ENCODE data around the gene ARHGEF11. TPM values are rescaled to one million over a fixed set of nuclear protein-coding genes. Genes with fewer than 3 reads are reported as not detected.
A peak's percentile ranks its signal among the peaks of the same experiment; 100 is the strongest.

The ARHGEF11 gene
- polyA plus RNA-seq, 3 donors, result 27.0 to 30.7 (median 29.6) TPM

DNA sequence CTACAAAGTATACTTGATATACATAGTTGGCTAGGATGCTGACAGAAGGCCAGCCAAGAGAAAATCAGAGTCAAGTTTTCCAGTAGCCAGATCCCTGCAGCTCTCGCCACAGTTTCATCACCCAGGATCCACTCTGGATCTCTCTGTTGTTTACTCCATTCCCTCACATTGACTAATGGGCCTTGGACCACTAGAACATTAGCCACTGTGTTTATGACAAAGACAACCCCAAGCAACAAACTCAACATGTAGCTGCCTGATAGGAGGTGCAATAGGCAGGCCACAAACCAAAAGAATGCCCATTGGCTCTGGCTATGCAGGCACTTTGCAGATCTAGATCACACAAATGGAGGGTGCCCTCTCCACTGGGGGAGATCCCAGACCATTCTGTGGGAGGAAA is 44.2 kb downstream of the ARHGEF11 start:
- DNase-seq (ENCODE audit: low read depth in 3 of 3, low spot score in 2 of 3), result no peak

DNA sequence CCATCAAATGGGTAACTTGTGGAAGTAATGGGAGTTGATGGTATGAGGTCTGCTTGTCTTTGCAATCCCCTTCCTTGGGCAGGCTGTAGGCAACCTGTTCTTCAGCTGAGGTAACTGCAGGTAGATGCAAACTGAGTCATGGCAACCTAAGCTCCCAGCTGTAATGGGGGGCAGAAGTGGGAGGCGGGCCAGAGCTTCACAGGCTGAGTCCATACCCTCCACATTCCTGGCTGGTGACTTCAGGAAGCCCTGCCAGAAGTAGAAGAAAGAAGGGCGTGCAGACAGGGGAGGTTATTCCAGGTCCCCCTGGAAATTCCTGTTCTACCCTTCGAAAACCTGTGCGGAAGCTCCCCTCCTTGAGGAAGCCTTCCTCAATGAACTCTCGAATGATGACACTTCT is 44.9 kb downstream of the ARHGEF11 start:
- no peak for DNase-seq (ENCODE audit: low read depth in 3 of 3, low spot score in 2 of 3)

DNA sequence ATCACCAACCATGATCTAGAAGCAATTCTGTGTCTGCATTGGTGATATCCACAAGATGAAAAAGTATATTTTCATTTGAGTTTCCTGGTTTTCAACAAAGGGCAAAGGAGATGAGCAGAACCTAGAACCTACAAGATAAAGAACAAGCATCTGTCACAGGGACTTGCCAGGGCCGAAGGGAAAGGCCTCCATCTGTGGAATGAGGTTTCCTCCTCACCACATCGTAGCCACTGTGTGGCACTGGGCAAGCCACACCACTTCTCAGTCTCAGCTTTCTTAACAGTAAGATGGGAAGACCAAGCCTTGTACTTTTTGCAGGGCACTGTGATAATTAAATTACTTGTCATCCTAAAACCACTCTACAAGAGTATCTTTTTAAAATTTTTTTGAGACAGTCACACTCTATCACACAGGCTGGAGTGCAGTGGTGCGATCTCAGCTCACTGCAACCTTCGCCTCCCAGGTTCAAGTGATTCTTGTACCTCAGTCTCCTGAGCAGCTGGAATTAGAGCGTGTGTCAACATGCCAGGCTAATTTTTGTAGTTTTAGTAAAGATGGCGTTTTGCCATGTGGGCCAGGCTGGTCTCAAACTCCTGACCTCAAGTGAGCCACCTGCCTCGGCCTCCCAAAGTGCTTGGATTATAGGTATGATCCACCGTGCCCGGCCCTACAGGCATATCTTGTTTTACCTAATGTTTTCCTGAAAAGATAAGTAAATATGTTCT is 45.8 kb downstream of the ARHGEF11 start:
- DNase-seq (ENCODE audit: low read depth in 3 of 3, low spot score in 2 of 3), result no peak

DNA sequence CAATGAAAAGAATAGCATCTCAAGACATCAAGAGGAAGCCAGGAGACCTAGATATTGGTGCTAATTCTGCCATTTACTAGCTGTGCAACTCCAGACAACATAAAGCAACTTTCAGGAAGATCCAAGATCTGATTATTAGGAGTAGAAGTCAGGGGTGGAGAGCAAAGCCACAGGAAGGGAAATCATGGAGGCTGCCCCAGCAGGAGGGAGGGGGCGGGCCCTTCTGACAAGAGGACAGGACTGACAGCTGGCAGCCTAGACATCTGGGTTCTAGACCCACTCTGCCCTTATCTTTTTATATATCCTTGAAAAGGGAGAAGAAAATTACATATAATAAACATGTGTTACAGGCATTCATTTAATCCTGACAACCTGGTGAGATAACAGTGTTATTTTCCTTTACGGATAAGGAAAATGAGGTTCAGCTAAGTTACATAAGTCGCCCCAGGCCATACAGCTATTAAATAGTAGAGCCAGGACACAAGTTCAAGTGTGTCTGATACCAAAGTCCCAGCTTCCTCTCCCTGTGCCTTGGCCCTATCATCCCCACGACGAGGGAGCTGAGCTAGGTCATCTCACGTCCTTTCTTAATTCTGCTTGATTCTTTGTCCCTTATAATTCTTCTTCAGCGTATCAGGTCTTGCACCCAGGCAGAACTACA is 46.6 kb downstream of the ARHGEF11 start:
- DNase-seq (ENCODE audit: low read depth in 3 of 3, low spot score in 2 of 3), result no peak

DNA sequence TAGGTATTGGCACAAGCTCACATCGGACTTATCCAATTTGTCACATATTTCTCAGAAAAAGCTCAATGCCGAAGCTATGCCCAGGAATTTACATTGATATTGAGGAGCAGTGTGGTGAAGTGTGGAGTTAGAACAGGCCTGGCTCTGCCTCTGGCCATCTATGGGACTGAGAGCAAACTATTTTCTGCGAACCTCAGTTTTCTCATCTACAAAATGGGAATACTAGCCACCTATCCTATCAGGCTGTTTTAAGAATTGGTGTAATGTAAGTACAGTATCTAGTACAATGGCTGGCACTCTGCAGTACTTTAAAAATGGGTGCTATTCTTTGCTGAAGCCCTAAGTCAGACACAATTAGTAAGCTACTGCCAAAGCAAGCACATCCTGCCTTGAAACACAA is 47.2 kb downstream of the ARHGEF11 start:
- no peak for DNase-seq (ENCODE audit: low read depth in 3 of 3, low spot score in 2 of 3)

DNA sequence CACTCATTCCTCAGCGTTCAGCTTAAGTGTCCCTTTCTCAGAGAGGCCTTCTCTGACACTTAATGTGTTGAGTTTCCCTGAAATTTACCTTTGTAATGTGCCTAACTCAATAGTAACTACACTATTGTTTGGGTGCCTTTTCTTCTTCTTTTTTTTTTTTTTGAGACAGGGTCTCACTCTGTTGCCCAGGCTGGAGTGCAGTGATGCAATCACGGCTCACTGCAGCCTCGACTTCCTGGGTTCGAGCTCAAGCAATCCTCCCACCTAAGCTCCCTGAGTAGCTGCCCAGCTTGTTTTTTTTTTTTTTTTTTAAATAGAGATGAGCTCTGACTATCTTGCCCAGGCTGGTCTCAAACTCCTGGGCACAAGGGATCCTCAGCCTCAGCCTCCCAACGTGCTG is 50.1 kb downstream of the ARHGEF11 start:
- DNase-seq (ENCODE audit: low read depth in 3 of 3, low spot score in 2 of 3), result no peak

DNA sequence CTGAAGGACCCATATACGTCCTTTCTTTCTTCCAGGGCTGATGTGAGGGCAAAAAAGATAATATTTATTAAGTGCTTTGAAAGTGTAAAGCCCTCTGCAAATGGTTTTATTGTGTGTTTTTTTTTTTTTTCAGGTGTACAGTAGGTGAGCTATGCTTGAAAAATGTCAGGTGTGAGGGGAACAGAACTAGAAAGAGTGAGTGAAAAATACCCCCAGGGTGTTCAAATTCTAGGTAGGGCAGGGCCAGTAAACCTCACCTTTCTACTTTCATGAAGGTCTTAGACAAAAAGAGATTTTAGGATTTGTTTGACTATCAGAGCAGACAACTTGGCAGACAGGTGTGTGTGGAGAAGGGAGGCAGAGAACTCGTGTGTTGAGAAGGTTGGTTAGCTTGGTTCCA is 51.3 kb downstream of the ARHGEF11 start:
- DNase-seq (ENCODE audit: low read depth in 3 of 3, low spot score in 2 of 3), result no peak

DNA sequence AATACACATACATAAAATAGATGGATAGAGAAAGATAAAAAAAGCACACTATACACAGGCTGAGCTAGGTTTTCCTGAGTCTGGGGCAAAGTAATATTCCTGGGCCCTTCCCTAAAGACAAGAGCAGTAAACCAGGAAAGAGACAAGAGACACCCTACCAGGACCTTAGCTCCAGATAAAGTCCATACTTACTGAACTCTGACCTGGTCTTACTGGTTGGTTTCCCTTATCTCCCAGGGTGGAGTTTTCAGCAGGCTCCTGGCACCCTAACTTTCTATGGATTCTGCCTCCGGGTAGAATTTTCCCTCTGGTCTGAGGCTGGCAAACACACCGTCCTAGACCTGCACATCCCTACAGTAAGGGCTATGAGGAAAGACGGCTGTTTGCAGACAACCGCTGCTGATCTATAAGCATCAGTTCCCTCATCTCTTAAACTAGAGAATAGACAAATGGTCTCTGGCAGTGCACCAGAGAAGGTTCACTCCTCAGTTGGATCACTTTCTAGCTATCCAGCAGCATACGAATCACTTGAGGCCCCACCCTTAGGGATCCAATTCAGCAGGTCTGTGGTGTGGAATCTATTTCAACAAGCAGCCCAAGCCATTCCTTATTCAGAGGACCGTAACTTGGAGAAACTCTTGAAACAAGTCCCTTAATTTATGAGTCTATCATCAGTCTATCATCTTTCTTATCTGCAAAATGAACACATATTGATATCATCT is 52.0 kb downstream of the ARHGEF11 start:
- DNase-seq (ENCODE audit: low read depth in 3 of 3, low spot score in 2 of 3), result no peak

DNA sequence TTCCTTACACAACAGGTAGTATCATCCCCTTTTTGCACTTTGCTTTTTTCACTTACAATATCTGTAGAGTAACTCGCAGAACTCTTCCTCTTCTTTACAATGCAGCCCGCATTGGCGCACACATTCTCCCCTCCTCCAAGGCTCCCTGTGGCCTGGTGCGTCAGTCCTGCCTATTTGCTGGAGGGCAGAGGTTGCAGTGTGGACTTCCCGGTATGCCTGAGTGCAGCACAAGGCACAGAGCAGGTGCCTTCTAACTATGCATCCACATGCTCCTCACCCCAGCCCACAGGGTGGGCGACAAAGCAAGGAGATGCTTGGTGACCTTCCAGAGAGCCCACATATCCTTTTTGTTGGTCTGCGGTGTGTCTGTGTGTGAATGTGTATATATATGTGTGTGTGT is 53.3 kb downstream of the ARHGEF11 start:
- no peak for DNase-seq (ENCODE audit: low read depth in 3 of 3, low spot score in 2 of 3)

DNA sequence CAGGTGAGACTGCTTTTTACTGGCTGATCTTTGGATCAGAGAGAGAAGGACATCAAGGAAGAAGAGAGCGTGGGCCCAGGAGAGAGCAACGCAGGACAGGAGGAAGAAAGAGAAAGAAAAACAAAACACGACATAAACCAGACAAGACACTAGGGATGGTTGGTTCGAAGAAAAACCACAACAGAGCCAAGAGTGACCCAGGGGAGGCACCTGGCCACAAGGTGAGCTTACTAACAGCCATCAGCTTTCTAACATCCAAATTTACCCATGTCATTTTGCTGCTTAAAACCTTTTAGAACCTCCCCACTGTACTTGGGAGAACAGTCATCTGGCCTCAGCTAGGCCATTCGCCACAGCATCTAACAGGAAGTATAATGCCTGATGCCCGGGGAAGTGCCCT is 57.8 kb downstream of the ARHGEF11 start:
- DNase-seq (ENCODE audit: low read depth in 3 of 3, low spot score in 2 of 3), result no peak

DNA sequence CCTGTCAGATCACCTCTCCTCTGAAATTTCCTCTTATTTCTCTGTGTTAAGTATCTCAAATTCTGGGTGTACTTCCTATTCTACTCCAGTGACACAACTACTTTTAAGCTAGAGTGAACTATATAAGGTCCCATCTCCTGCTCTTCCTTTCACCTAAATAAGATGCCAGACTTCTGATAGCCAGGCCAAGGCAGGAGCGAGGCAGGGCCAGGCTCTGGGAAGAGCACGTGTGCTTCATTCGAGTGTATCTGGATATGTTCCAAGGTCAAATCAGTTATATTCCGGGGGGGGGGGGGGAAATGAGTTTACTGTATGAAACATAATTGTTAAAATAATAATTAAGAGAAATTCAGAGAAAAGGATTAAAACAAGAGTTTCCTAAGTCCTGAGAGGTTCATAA is 65.0 kb downstream of the ARHGEF11 start:
- no peak for DNase-seq (ENCODE audit: low read depth in 3 of 3, low spot score in 2 of 3)

DNA sequence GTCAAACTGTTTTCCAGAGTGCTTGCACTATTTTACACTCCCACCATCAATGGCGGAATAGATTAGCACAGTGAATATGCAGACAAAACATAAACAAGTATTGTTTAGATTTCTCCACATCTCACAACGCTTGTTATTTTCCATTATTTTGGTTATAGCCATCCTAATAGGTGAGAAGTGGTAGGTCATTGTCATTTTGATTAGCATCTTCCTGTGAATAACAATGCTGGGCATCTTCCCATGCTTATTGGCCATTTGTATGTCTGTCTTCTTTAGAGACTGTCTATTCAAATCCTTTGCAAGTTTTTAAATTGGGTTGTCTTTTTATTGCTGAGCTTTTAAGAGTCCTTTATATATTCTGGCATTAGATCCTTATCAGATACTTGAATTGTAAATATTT is 70.5 kb downstream of the ARHGEF11 start:
- DNase-seq (ENCODE audit: low read depth in 3 of 3, low spot score in 2 of 3), result no peak

DNA sequence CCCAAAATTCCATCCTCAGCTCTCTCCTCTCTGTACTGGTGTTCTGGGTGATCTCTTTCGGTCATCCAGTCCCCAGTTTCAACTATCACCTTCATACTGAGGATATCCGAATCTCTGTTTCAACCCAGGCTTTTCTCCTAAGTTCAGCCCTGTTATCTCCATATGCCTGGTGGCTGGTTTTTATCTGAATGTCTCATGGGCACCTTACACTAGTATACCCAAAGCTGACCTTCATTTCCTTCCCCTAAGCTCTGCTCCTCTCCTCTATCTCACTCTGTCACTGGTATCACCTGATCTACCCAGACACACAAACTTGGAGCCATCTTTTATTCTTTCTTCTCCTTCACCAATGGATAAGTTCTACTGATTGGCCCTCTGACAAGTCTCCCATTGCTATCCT is 72.1 kb downstream of the ARHGEF11 start:
- no peak for DNase-seq (ENCODE audit: low read depth in 3 of 3, low spot score in 2 of 3)

DNA sequence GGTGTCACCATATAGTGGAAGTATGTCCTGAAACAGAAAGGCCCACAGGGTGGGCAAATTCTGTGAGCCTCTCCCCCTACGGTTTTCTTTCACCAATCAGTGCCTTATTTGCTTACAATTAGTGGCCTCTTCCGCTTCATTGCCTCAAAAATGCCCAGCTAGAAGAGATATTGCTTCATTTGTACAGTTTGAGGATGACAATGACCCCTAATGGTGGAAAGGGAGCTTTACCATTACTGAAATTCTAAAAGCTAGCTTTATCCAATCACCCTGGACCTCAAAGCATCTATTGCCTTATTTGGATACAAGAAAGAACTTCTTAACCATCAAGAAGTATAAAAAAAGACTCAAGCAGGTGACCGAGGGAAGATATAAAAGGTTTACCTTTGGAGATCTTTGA is 75.5 kb downstream of the ARHGEF11 start:
- DNase-seq (ENCODE audit: low read depth in 3 of 3, low spot score in 2 of 3), result no peak

DNA sequence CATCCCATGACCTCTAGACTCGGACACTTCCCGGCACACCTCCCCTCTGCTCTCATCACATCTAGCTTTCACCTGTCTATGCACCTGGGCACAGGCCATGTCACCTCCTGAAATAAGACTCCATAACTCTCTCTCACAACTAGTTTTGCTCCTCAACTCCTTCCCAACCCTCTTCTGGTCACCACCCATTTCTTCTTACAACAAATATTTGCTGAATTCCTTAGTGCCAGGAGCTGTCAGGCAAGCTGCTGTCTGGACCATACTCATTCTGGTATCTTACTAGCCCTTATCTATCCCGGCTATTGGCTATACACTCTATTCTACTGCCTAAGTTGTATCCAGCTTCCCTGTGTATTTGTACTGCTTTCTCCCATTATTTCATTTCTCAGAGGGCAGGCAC is 76.0 kb downstream of the ARHGEF11 start:
- no peak for DNase-seq (ENCODE audit: low read depth in 3 of 3, low spot score in 2 of 3)

DNA sequence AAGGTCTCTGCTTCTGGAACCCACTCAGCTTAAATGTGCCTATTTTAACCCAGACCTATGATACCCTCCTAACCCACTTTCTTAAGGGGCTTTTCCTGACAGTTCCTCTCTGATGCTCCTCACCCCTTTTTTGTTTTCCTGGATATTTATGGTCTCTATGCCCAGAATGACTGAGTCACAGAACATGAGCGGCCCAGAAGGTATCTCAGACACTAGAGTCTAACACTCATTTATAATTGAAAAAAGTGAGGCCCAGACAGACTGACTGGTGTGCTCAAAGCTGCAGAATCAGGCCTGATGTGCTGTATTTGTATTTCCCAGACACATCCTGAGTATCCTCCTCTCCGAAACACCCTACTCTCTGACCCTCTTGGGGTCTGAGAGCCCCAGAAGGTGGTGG is 81.1 kb downstream of the ARHGEF11 start:
- no peak for DNase-seq (ENCODE audit: low read depth in 3 of 3, low spot score in 2 of 3)

DNA sequence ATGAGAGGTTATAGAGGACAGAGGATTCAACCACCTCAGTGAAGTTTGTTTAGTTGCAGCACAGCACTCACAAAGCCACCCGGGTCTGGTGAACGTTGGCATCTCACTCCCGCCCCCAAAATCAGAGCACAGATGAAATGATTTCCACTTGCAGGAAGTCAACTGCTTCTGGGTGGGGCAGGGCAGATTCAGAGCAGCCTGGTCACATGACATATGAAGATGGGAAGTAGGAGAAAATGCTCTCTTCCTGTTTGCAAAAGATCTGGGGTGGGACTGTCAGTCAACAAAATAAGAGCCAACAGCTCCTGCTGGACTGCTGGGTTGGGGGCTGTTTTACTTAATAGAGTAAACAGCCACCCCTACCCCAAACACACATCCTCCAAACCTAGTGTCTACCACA is 81.9 kb downstream of the ARHGEF11 start:
- DNase-seq (ENCODE audit: low read depth in 3 of 3, low spot score in 2 of 3), result no peak

DNA sequence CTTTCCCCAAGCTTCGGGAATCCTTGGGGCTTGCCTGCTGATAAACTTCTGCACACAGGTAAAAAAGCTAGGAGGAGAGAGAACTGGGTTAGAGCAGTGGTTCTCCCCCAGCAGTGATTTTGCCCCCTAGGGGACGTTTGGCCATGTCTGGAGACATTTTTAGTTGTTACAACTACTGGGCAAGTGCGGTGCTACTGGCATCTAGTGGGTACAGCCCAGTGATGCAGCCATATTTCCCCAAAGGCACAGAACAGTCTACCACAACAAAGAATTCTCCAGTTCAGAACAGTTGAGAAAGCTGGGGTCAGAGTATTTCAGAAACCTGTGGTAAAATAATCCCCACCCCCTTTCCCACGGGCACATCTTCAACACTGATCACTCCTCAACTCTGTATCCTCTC is 83.8 kb downstream of the ARHGEF11 start:
- no peak for DNase-seq (ENCODE audit: low read depth in 3 of 3, low spot score in 2 of 3)

DNA sequence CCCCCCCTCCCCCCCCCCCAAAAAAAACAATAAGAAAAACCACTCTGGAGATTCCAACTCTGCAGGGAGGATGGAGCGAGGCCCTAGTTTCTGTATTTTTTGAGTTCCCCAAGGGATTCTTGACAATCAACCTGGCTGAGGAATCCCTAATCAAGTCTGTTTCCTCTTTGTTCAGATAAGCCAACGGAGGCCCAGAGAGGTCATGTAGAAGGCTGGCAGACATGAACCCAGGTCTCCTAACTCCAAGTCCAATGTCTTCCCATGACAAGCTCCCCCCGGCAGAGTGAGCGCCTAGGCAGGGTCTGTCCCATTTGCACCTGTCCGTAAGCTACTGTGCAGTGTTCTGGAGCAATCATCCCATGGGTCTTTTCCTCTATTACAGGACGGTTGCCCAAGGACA is 85.6 kb downstream of the ARHGEF11 start:
- DNase-seq (ENCODE audit: low read depth in 3 of 3, low spot score in 2 of 3), result no peak

DNA sequence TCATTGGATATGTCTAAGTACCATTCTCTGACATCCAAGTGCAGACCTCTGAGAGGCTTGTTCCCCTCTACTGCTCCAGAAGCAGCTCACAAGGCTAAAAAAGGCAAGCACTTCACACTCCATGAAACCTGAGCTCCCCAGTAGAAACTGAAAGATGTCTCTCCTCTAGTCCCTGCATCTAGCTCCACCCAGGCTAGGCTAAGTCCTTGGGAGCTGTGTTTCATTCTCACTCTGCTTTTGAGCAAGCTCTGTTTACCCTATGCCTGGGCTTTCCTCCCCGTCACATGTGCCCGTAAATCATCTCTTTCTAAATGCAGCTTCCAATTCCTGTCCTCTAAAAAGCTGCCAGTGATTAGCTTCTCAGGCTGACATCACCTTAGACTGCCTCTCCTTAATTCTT is 86.1 kb downstream of the ARHGEF11 start:
- DNase-seq (ENCODE audit: low read depth in 3 of 3, low spot score in 2 of 3), result peak in 1 of 3 donors; percentile 3

DNA sequence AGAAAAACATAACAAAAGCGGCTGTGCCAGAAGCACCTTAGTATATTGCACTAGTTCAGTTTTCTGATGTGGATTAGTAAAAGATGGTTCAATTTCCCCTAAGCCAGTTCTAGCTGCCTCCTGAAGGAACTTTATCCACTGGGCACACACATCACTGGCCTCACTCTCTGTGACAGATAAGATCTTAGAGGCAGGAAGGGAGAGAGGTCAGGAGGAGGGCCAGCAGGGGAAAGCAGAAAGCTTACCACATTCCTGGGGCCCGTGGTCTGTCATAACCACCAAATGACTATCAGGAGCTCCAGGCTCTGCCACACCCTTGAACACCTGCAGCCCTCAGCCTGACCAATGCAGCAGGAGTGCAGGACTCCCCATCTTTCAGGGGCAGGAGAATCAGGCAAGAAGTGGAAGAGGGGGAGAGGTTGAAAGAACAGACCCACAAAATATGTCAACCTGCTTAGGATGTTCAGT is 87.3 kb downstream of the ARHGEF11 start:
- DNase-seq (ENCODE audit: low read depth in 3 of 3, low spot score in 2 of 3), result no peak

DNA sequence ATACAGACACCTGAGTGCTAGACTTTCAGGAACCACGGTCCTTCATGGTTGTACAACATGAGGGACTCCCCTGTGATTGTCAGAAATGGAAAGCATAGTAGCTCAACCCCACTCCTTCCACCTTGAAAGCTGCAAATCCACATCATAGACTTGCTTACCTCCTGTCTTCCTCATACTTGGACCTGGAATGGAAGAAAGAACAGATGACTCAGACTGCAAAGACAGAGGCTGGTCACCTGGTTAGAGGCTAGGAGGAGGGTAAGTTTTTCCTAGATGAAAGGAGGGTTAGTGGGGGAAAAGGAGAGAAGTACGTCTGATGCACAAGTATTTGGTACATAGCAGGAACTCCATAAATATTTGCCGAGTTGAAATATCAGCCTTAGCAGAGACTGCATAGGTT is 87.9 kb downstream of the ARHGEF11 start:
- DNase-seq (ENCODE audit: low read depth in 3 of 3, low spot score in 2 of 3), result no peak

Measured in right renal cortex interstitium (tissue), 3 donors.